Vagina (tissue), 2 donors: ENCODE measurements around the gene TBX10.

ENCODE experiments used
- POLR2A ChIP-seq, 2 donors: fragments of 450-650 bp; IDR thresholded peaks; one replicate each; pipeline ENCODE4 v1.6.1; 2017; ENCODE audit warnings: antibody characterized with exemption in 2 of 2, mild to moderate bottlenecking in 2 of 2, moderate library complexity in 2 of 2
- POLR2AphosphoS5 ChIP-seq, 2 donors: sonication (generic); formaldehyde crosslinking; IDR thresholded peaks; one replicate each; pipeline ENCODE4 v1.9.0; 2017; ENCODE audit warnings: antibody characterized with exemption in 2 of 2, mild to moderate bottlenecking in 2 of 2, low read depth in 1 of 2; ENCODE audit not compliant: insufficient read depth in 1 of 2
- TF ChIP-seq, protein P1 (sequence below), 3 experiments: fragments of 450-650 bp in 2 of 3; fragments of 200-600 bp in 1 of 3; sonication (generic) in 1 of 3; IDR thresholded peaks; one replicate each; pipeline ENCODE4 v1.5.1; 2017 to 2019; ENCODE audit warnings: antibody characterized with exemption in 3 of 3, mild to moderate bottlenecking in 2 of 3, moderate library complexity in 2 of 3

DNA sequence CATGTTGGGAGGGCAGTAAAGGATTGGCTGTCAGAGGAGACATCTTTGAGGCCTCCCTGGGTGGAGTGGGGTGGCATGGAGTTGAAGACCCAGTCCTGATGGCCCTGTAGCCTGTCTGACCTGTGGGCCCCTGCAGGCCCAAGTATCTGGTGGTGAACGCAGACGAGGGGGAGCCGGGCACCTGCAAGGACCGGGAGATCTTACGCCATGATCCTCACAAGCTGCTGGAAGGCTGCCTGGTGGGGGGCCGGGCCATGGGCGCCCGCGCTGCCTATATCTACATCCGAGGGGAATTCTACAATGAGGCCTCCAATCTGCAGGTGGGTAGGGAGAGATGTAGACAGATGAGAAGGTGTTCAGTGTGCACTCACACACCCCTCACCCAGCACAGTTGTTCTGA is 30.2 kb downstream of the TBX10 start:
- TF ChIP-seq, protein P1, sequence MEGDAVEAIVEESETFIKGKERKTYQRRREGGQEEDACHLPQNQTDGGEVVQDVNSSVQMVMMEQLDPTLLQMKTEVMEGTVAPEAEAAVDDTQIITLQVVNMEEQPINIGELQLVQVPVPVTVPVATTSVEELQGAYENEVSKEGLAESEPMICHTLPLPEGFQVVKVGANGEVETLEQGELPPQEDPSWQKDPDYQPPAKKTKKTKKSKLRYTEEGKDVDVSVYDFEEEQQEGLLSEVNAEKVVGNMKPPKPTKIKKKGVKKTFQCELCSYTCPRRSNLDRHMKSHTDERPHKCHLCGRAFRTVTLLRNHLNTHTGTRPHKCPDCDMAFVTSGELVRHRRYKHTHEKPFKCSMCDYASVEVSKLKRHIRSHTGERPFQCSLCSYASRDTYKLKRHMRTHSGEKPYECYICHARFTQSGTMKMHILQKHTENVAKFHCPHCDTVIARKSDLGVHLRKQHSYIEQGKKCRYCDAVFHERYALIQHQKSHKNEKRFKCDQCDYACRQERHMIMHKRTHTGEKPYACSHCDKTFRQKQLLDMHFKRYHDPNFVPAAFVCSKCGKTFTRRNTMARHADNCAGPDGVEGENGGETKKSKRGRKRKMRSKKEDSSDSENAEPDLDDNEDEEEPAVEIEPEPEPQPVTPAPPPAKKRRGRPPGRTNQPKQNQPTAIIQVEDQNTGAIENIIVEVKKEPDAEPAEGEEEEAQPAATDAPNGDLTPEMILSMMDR (IDR thresholded peaks at IDR 0.05): no peak
- TF ChIP-seq POLR2A (IDR thresholded peaks at IDR 0.05) (no peak), POLR2AphosphoS5 (IDR thresholded peaks at IDR 0.05; ENCODE audit: insufficient read depth in 1 of 2, low read depth in 1 of 2) (no peak)
